Measurements from ENCODE around the gene EBLN1.

EBLN1 gene

GRCh38 chr10:22180724-22181123, 37.1 kb downstream of the EBLN1 start (continued):
- TF ChIP-seq TSHZ2 (CRISPR knock-in tag; IDR thresholded peaks at IDR 0.05) (no peak), CREB5 (CRISPR knock-in tag; IDR thresholded peaks at IDR 0.05; ENCODE audit: low read depth) (no peak), ISL1 (CRISPR knock-in tag; IDR thresholded peaks at IDR 0.05) (no peak)

GRCh38 chr10:22174442-22174841, 43.4 kb downstream of the EBLN1 start:
- TF ChIP-seq ZNF565 (CRISPR knock-in tag; conservative IDR thresholded peaks at IDR 0.05; ENCODE audit: low read depth) (no peak), BACH2 (CRISPR knock-in tag; IDR thresholded peaks at IDR 0.05; ENCODE audit: borderline replicate concordance) (no peak), ZNF70 (CRISPR knock-in tag; IDR thresholded peaks at IDR 0.05) (no peak), ZNF8 (CRISPR knock-in tag; IDR thresholded peaks at IDR 0.05) (no peak), GLIS3 (CRISPR knock-in tag; IDR thresholded peaks at IDR 0.05) (no peak), ESRRG (CRISPR knock-in tag; IDR thresholded peaks at IDR 0.05) (no peak)

GRCh38 chr10:22171131-22171530, 46.7 kb downstream of the EBLN1 start:
- TF ChIP-seq PATZ1 (CRISPR knock-in tag; IDR thresholded peaks at IDR 0.05; ENCODE audit: borderline replicate concordance) (no peak), CSDC2 (CRISPR knock-in tag; IDR thresholded peaks at IDR 0.05) (no peak), PPARA (CRISPR knock-in tag; IDR thresholded peaks at IDR 0.05; ENCODE audit: borderline replicate concordance) (no peak), OSR1 (CRISPR knock-in tag; IDR thresholded peaks at IDR 0.05) (no peak), POU6F1 (CRISPR knock-in tag; IDR thresholded peaks at IDR 0.05; ENCODE audit: borderline replicate concordance, low read depth) (no peak), GLIS3 (CRISPR knock-in tag; IDR thresholded peaks at IDR 0.05) (no peak), BACH2 (CRISPR knock-in tag; IDR thresholded peaks at IDR 0.05; ENCODE audit: borderline replicate concordance) (no peak), TCF4 (CRISPR knock-in tag; IDR thresholded peaks at IDR 0.05; ENCODE audit: borderline replicate concordance) (no peak), ZNF565 (CRISPR knock-in tag; conservative IDR thresholded peaks at IDR 0.05; ENCODE audit: low read depth) (no peak), ZNF70 (CRISPR knock-in tag; IDR thresholded peaks at IDR 0.05) (no peak), ARNTL (CRISPR knock-in tag; IDR thresholded peaks at IDR 0.05; ENCODE audit: borderline replicate concordance, low read depth) (no peak), ISL1 (CRISPR knock-in tag; IDR thresholded peaks at IDR 0.05) (no peak)
- no peak for ATAC-seq

More at GRCh38 chr10:22174442-22174841, 43.4 kb downstream of the EBLN1 start:
- no peak for ATAC-seq

GRCh38 chr10:22170582-22170981, 47.2 kb downstream of the EBLN1 start:
- TF ChIP-seq ZC3H10 (CRISPR knock-in tag; IDR thresholded peaks at IDR 0.05) (no peak), ISL1 (CRISPR knock-in tag; IDR thresholded peaks at IDR 0.05) (no peak), POU6F1 (CRISPR knock-in tag; IDR thresholded peaks at IDR 0.05; ENCODE audit: borderline replicate concordance, low read depth) (no peak), TSHZ2 (CRISPR knock-in tag; IDR thresholded peaks at IDR 0.05) (no peak), RARB (CRISPR knock-in tag; IDR thresholded peaks at IDR 0.05) (no peak), TOX (CRISPR knock-in tag; IDR thresholded peaks at IDR 0.05; ENCODE audit: borderline replicate concordance) (no peak), ZFP30 (CRISPR knock-in tag; IDR thresholded peaks at IDR 0.05) (no peak), ZFP3 (CRISPR knock-in tag; IDR thresholded peaks at IDR 0.05) (no peak), ARNTL (CRISPR knock-in tag; IDR thresholded peaks at IDR 0.05; ENCODE audit: borderline replicate concordance, low read depth) (no peak), CSDC2 (CRISPR knock-in tag; IDR thresholded peaks at IDR 0.05) (no peak), ZNF565 (CRISPR knock-in tag; conservative IDR thresholded peaks at IDR 0.05; ENCODE audit: low read depth) (no peak), PATZ1 (CRISPR knock-in tag; IDR thresholded peaks at IDR 0.05; ENCODE audit: borderline replicate concordance) (no peak), GLIS3 (CRISPR knock-in tag; IDR thresholded peaks at IDR 0.05) (no peak), ZNF8 (CRISPR knock-in tag; IDR thresholded peaks at IDR 0.05) (no peak)
- ATAC-seq, result no peak

Measured in SK-N-SH treated with all-trans-retinoic acid at 6 μM for 48 hours (cell line).